Endodermal cell (in vitro differentiated cells): Measurements from ENCODE around the gene RANBP2. TPM values are rescaled to one million over a fixed set of nuclear protein-coding genes. Genes with fewer than 3 reads are reported as not detected.

Source experiments
- DNase-seq: peaks from one replicate; pipeline ENCODE4 v3.0.0-alpha.2; 2017
- H3K27ac ChIP-seq: 2 replicates; pipeline ENCODE4 v1.5.1; 2013; ENCODE audit warnings: mild to moderate bottlenecking, low read depth, low read length, moderate library complexity
- H3K27me3 ChIP-seq: 2 replicates; pipeline ENCODE4 v1.6.1; 2013; ENCODE audit warnings: mild to moderate bottlenecking, low read length, moderate library complexity; ENCODE audit not compliant: insufficient read depth, control insufficient read depth, poor library complexity, severe bottlenecking
- H3K36me3 ChIP-seq: 2 replicates; pipeline ENCODE4 v1.7.0; 2013; ENCODE audit warnings: mild to moderate bottlenecking, low read length, moderate library complexity; ENCODE audit not compliant: control insufficient read depth, insufficient read depth
- H3K4me1 ChIP-seq: one replicate; pipeline ENCODE4 v1.7.0; 2013; ENCODE audit warnings: low read length; ENCODE audit not compliant: control insufficient read depth, insufficient read depth
- H3K4me3 ChIP-seq: 2 replicates; pipeline ENCODE4 v1.5.1; 2013; ENCODE audit warnings: mild to moderate bottlenecking, low read length, moderate library complexity
- H3K9ac ChIP-seq: 2 replicates; pipeline ENCODE4 v1.6.1; 2013; ENCODE audit warnings: mild to moderate bottlenecking, low read length, moderate library complexity; ENCODE audit not compliant: poor library complexity, severe bottlenecking; ENCODE audit errors: extremely low read depth
- H3K9me3 ChIP-seq: 2 replicates; pipeline ENCODE4 v1.6.1; 2013; ENCODE audit warnings: mild to moderate bottlenecking, low read length, moderate library complexity; ENCODE audit not compliant: control insufficient read depth
- H3K27ac Mint-ChIP-seq: 2 replicates; pipeline ENCODE4 v1.8.0; 2020; ENCODE audit warnings: mixed read lengths
- H3K27me3 Mint-ChIP-seq: 2 replicates; pipeline ENCODE4 v1.8.0; 2021; ENCODE audit warnings: mild to moderate bottlenecking, mixed read lengths; ENCODE audit not compliant: insufficient read depth
- H3K36me3 Mint-ChIP-seq: 2 replicates; pipeline ENCODE4 v1.8.0; 2020; ENCODE audit warnings: low read depth, mixed read lengths
- H3K4me1 Mint-ChIP-seq: 2 replicates; pipeline ENCODE4 v1.8.0; 2020; ENCODE audit warnings: mixed read lengths
- H3K4me3 Mint-ChIP-seq: 2 replicates; pipeline ENCODE4 v1.8.0; 2020; ENCODE audit warnings: mild to moderate bottlenecking, moderate library complexity, mixed read lengths
- H3K9me3 Mint-ChIP-seq: 2 replicates; pipeline ENCODE4 v1.8.0; 2020; ENCODE audit warnings: mild to moderate bottlenecking, mixed read lengths
- WGBS, 2 experiments: methylation state at CpG; one replicate each; pipeline versions ENCODE4 v1.1.5 to v1.1.7; 2013; ENCODE audit warnings: missing lambda C conversion rate in 2 of 2, mixed read lengths in 1 of 2; ENCODE audit not compliant: insufficient coverage in 1 of 2, insufficient read length in 1 of 2; 5-methylcytosine and 5-hydroxymethylcytosine counted together
- total RNA-seq, 2 donors: library from RNA; stranded (reverse); fragmentation: NEBNext Ultra II Directional in 1 of 2; extraction: Animal tissue kit (Norgen Biotek cat#: 25700) in 1 of 2; gene quantifications; 2 replicates in 1 of 2; 3 replicates in 1 of 2; pipeline ENCODE4 v1.2.1, GENCODE V29; 2021
- TF ChIP-seq, protein P1 (sequence below): fragments of 200-600 bp; sonication (generic); conservative IDR thresholded peaks from 2 replicates; pipeline ENCODE4 v1.5.0; 2021; ENCODE audit warnings: antibody characterized with exemption, mild to moderate bottlenecking

The RANBP2 gene
- total RNA-seq, 2 donors from 2014 or later = 90.6 to 92.7 TPM

GRCh38 chr2:108834620-108835019, 115.3 kb downstream of the RANBP2 start:
- 90 to 100% methylated on average over 2 to 3 of the region's 3 CpGs for WGBS, 2 experiments
- H3K4me1 Mint-ChIP-seq = peaks cover 9% of the 10 kb centered on the region
- Histone ChIP-seq H3K9ac (no peak overlapping the region), H3K27ac (no peak overlapping the region), H3K36me3 (peaks cover 33% of the 10 kb centered on the region), H3K27me3 (no peaks in the 10 kb centered on the region), H3K4me1 (no peaks in the 10 kb centered on the region), H3K9me3 (peaks cover 37% of the 10 kb centered on the region), H3K4me3 (no peak overlapping the region)
- peaks cover 34% of the 10 kb centered on the region for H3K36me3 Mint-ChIP-seq
- TF ChIP-seq, protein P1, sequence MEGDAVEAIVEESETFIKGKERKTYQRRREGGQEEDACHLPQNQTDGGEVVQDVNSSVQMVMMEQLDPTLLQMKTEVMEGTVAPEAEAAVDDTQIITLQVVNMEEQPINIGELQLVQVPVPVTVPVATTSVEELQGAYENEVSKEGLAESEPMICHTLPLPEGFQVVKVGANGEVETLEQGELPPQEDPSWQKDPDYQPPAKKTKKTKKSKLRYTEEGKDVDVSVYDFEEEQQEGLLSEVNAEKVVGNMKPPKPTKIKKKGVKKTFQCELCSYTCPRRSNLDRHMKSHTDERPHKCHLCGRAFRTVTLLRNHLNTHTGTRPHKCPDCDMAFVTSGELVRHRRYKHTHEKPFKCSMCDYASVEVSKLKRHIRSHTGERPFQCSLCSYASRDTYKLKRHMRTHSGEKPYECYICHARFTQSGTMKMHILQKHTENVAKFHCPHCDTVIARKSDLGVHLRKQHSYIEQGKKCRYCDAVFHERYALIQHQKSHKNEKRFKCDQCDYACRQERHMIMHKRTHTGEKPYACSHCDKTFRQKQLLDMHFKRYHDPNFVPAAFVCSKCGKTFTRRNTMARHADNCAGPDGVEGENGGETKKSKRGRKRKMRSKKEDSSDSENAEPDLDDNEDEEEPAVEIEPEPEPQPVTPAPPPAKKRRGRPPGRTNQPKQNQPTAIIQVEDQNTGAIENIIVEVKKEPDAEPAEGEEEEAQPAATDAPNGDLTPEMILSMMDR = no peak
- no peak overlapping the region for H3K27ac Mint-ChIP-seq
- no peaks in the 10 kb centered on the region for H3K27me3 Mint-ChIP-seq
- peaks cover 18% of the 10 kb centered on the region for H3K9me3 Mint-ChIP-seq
- H3K4me3 Mint-ChIP-seq = no peak overlapping the region
- no peak for DNase-seq

GRCh38 chr2:108835040-108835439, 115.8 kb downstream of the RANBP2 start:
- no peak overlapping the region for H3K9ac ChIP-seq
- H3K4me1 Mint-ChIP-seq = peaks cover 9% of the 10 kb centered on the region
- H3K36me3 Mint-ChIP-seq = peaks cover 35% of the 10 kb centered on the region
- H3K4me3 ChIP-seq = no peak overlapping the region
- DNase-seq = no peak
- peaks cover 41% of the 10 kb centered on the region for H3K9me3 ChIP-seq
- no peaks in the 10 kb centered on the region for H3K27me3 Mint-ChIP-seq
- H3K4me1 ChIP-seq = no peaks in the 10 kb centered on the region
- peaks cover 36% of the 10 kb centered on the region for H3K36me3 ChIP-seq
- no peak overlapping the region for H3K27ac ChIP-seq
- no peaks in the 10 kb centered on the region for H3K27me3 ChIP-seq
- TF ChIP-seq, protein P1 = no peak
- no peak overlapping the region for H3K4me3 Mint-ChIP-seq
- no peak overlapping the region for H3K27ac Mint-ChIP-seq
- 93% methylated on average over 1 of the region's 1 CpG; no CpG with 5 or more reads in 1 of the 2 experiments for WGBS, 2 experiments
- peaks cover 20% of the 10 kb centered on the region for H3K9me3 Mint-ChIP-seq

Other genes with a start within 250 kb of the RANBP2 start
- 10 to 100 TPM; 45.9 to 46.6 TPM for gene LIMS1, start 185.0 kb upstream of the RANBP2 start, total RNA-seq
- gene CCDC138, start 67.3 kb downstream of the RANBP2 start, total RNA-seq = 10 to 100 TPM; 29.7 to 30.2 TPM